Stimulated activated CD4-positive, alpha-beta T cell treated with anti-CD3 and anti-CD28 coated beads, Interleukin-1b, Interleukin-23, amount 100 ng/mL, for 24 hours (primary cell): ENCODE measurements around the gene SUFU.
"Not testable (repeated sequence)": the region's sequence is repeated elsewhere in the genome, so short reads cannot be mapped to it uniquely, and the experiment has no call there.

Experiments
- DNase-seq, 4 experiments: peaks; one replicate each; pipeline ENCODE4 v3.0.0-alpha.2; 2020; ENCODE audit warnings: low read depth in 4 of 4, low spot score in 1 of 4

SUFU gene

GRCh38 chr10:102511583-102512274 is 8.0 kb downstream of the SUFU start:
- DNase-seq: no peak

GRCh38 chr10:102514487-102515311 is 10.9 kb downstream of the SUFU start:
- DNase-seq: no peak

GRCh38 chr10:102515724-102516123 is 12.0 kb downstream of the SUFU start:
- no peak for DNase-seq

GRCh38 chr10:102517553-102517952 is 13.8 kb downstream of the SUFU start:
- no peak for DNase-seq

- no peak for DNase-seq
Measured at GRCh38 chr10:102519246-102519825, 15.6 kb downstream of the SUFU start.

- no peak for DNase-seq
Measured at GRCh38 chr10:102522874-102523249, 19.1 kb downstream of the SUFU start.

GRCh38 chr10:102523250-102524029 is 19.7 kb downstream of the SUFU start:
- no peak for DNase-seq

GRCh38 chr10:102524746-102525145 is 21.0 kb downstream of the SUFU start:
- DNase-seq: no peak

GRCh38 chr10:102527546-102527945 is 23.8 kb downstream of the SUFU start:
- no peak for DNase-seq

- no peak for DNase-seq
Measured at GRCh38 chr10:102534333-102534732, 30.6 kb downstream of the SUFU start.

- not testable (repeated sequence) for DNase-seq
Measured at GRCh38 chr10:102534966-102535365, 31.2 kb downstream of the SUFU start.

- no peak for DNase-seq
Measured at GRCh38 chr10:102535481-102536147, 31.8 kb downstream of the SUFU start.

GRCh38 chr10:102537367-102537766 is 33.6 kb downstream of the SUFU start:
- no peak for DNase-seq

- DNase-seq: no peak
Measured at GRCh38 chr10:102537948-102538347, 34.2 kb downstream of the SUFU start.

GRCh38 chr10:102538811-102539210 is 35.0 kb downstream of the SUFU start:
- DNase-seq: no peak

- DNase-seq: no peak
Measured at GRCh38 chr10:102540023-102540422, 36.3 kb downstream of the SUFU start.

- no peak for DNase-seq
Measured at GRCh38 chr10:102542800-102543418, 39.1 kb downstream of the SUFU start.

GRCh38 chr10:102545265-102545871 is 41.6 kb downstream of the SUFU start:
- DNase-seq: no peak

- DNase-seq: no peak
Measured at GRCh38 chr10:102545997-102546396, 42.2 kb downstream of the SUFU start.
